ENCODE data around the gene KANTR.

Gene KANTR

DNA sequence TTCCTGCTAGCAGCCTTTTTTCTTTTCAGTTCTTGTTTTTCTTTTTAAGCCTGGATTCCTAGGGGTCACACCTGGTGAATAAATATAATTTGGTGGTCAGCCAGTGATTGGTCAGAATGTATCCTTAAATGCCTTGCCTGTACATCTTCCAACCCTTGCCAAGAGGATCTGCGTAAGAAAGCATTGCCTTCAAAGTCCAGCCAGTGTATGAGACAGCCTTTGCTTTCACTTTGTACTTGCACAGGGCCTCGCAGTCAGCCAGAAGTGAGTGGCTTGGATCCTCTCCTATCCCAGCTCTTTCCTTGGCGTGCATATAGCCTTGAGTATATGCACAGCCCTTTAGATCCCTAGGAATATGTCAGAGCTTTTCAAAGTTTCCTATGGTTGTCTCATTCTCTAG, 22.2 kb downstream of the KANTR start:
- no peak overlapping the region for H3K9ac ChIP-seq (ENCODE audit: low read length)
- no peaks in the 10 kb centered on the region for H3F3A ChIP-seq (ENCODE audit: insufficient read depth)
- no peaks in the 10 kb centered on the region for H3K36me3 ChIP-seq (ENCODE audit: low read length)
- H3K4me3 ChIP-seq (ENCODE audit: insufficient read depth, low read length, poor library complexity, severe bottlenecking): no peak overlapping the region
- no peak for TF ChIP-seq EZH2phosphoT487 (conservative IDR thresholded peaks at IDR 0.05; ENCODE audit: low read length)
- TF ChIP-seq, protein P1, sequence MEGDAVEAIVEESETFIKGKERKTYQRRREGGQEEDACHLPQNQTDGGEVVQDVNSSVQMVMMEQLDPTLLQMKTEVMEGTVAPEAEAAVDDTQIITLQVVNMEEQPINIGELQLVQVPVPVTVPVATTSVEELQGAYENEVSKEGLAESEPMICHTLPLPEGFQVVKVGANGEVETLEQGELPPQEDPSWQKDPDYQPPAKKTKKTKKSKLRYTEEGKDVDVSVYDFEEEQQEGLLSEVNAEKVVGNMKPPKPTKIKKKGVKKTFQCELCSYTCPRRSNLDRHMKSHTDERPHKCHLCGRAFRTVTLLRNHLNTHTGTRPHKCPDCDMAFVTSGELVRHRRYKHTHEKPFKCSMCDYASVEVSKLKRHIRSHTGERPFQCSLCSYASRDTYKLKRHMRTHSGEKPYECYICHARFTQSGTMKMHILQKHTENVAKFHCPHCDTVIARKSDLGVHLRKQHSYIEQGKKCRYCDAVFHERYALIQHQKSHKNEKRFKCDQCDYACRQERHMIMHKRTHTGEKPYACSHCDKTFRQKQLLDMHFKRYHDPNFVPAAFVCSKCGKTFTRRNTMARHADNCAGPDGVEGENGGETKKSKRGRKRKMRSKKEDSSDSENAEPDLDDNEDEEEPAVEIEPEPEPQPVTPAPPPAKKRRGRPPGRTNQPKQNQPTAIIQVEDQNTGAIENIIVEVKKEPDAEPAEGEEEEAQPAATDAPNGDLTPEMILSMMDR (IDR thresholded peaks at IDR 0.05; ENCODE audit: insufficient read depth, low read length, poor library complexity, severe bottlenecking): no peak
- H3K9me3 ChIP-seq (ENCODE audit: insufficient read depth, low read length): no peaks in the 10 kb centered on the region
- 0 out of 2 replicates have a peak, but pooled peaks cover 3% of the 10 kb centered on the region for H3K79me2 ChIP-seq (ENCODE audit: insufficient read depth, low read length)
- no peaks in the 10 kb centered on the region for H4K20me1 ChIP-seq (ENCODE audit: low read depth, low read length)
- H2AFZ ChIP-seq (ENCODE audit: low read depth, low read length, severe bottlenecking): no peak overlapping the region
- no peak overlapping the region for H3K27ac ChIP-seq (ENCODE audit: low read depth, low read length)
- H3K27me3 ChIP-seq (ENCODE audit: low read length): no peaks in the 10 kb centered on the region
- no peak overlapping the region for H3K4me2 ChIP-seq (ENCODE audit: low read depth, low read length, poor library complexity, severe bottlenecking)
- H3K9me2 ChIP-seq (replicated peaks; ENCODE audit: insufficient read depth, low read length): no peaks in the 10 kb centered on the region

DNA sequence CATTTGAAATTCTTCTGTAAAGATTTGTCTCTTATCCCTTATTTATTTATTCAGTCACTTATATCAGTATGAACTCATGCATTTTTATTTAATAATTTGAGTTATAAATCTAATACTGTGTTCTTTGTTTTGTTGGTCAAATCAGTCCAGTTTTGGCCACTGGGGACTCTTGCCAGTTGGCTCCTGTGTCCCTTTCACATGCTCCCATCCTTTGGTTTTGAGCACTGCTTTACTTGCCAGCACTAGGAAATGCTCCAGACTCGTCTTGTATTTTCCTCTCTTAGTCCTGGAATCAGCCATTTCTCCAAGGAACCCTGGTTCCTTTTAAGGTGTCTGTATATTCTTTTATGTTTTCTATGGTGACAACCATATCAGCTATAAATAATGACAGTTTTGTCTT, 28.1 kb downstream of the KANTR start:
- H2AFZ ChIP-seq (ENCODE audit: low read depth, low read length, severe bottlenecking): no peak overlapping the region
- no peaks in the 10 kb centered on the region for H4K20me1 ChIP-seq (ENCODE audit: low read depth, low read length)
- H3F3A ChIP-seq (ENCODE audit: insufficient read depth): no peaks in the 10 kb centered on the region
- H3K27ac ChIP-seq (ENCODE audit: low read depth, low read length): no peak overlapping the region
- H3K79me2 ChIP-seq (ENCODE audit: insufficient read depth, low read length): 0 out of 2 replicates have a peak, but pooled peaks cover 2% of the 10 kb centered on the region
- no peak overlapping the region for H3K4me2 ChIP-seq (ENCODE audit: low read depth, low read length, poor library complexity, severe bottlenecking)
- TF ChIP-seq, protein P1 (IDR thresholded peaks at IDR 0.05; ENCODE audit: insufficient read depth, low read length, poor library complexity, severe bottlenecking): no peak
- TF ChIP-seq EZH2phosphoT487 (conservative IDR thresholded peaks at IDR 0.05; ENCODE audit: low read length): no peak
- H3K9me2 ChIP-seq (replicated peaks; ENCODE audit: insufficient read depth, low read length): no peaks in the 10 kb centered on the region
- no peaks in the 10 kb centered on the region; the same call in 1 of the 2 replicates for H3K36me3 ChIP-seq (ENCODE audit: low read length)
- no peaks in the 10 kb centered on the region for H3K27me3 ChIP-seq (ENCODE audit: low read length)
- no peak overlapping the region for H3K9ac ChIP-seq (ENCODE audit: low read length)
- no peak overlapping the region for H3K4me3 ChIP-seq (ENCODE audit: insufficient read depth, low read length, poor library complexity, severe bottlenecking)
- H3K9me3 ChIP-seq (ENCODE audit: insufficient read depth, low read length): no peaks in the 10 kb centered on the region

DNA sequence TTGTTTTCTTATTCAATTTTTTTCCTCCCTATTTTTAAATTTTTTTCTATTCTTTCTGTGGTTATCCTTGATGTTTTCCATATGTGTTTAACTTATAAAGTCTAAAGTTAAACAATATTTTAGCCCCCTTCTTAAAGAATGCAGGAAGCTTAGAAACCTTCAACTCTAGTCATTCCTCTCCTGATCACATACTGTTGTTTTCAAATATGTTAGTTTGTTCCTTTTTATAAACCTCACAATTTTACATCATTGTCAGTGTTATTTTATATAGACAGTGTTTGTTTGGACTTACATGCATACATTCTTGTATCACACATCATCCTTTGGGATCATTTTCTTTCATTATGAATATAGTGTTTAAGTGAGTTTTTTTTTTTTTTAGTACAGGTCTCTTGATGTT, 31.6 kb downstream of the KANTR start:
- no peak overlapping the region for H3K9ac ChIP-seq (ENCODE audit: low read length)
- no peak overlapping the region for H3K4me2 ChIP-seq (ENCODE audit: low read depth, low read length, poor library complexity, severe bottlenecking)
- H3K79me2 ChIP-seq (ENCODE audit: insufficient read depth, low read length): 0 out of 2 replicates have a peak, but pooled peaks cover 8% of the 10 kb centered on the region
- H3K27ac ChIP-seq (ENCODE audit: low read depth, low read length): no peak overlapping the region
- no peaks in the 10 kb centered on the region for H3K9me2 ChIP-seq (replicated peaks; ENCODE audit: insufficient read depth, low read length)
- H4K20me1 ChIP-seq (ENCODE audit: low read depth, low read length): no peaks in the 10 kb centered on the region
- no peaks in the 10 kb centered on the region for H3F3A ChIP-seq (ENCODE audit: insufficient read depth)
- H2AFZ ChIP-seq (ENCODE audit: low read depth, low read length, severe bottlenecking): no peak overlapping the region
- no peaks in the 10 kb centered on the region for H3K9me3 ChIP-seq (ENCODE audit: insufficient read depth, low read length)
- no peaks in the 10 kb centered on the region for H3K27me3 ChIP-seq (ENCODE audit: low read length)
- no peak overlapping the region for H3K4me3 ChIP-seq (ENCODE audit: insufficient read depth, low read length, poor library complexity, severe bottlenecking)
- no peaks in the 10 kb centered on the region; the same call in 1 of the 2 replicates for H3K36me3 ChIP-seq (ENCODE audit: low read length)
- TF ChIP-seq, protein P1 (IDR thresholded peaks at IDR 0.05; ENCODE audit: insufficient read depth, low read length, poor library complexity, severe bottlenecking): no peak
- no peak for TF ChIP-seq EZH2phosphoT487 (conservative IDR thresholded peaks at IDR 0.05; ENCODE audit: low read length)
